NCI-H128 (cell line): ENCODE results near the gene FGFRL1.
"Not testable (repeated sequence)": the region's sequence is repeated elsewhere in the genome, so short reads cannot be mapped to it uniquely, and the experiment has no call there.

Source experiments
- DNase-seq: peaks from one replicate; lab custom pipeline; 2025; ENCODE audit not compliant: unreplicated experiment; lab: John Stamatoyannopoulos, UW

FGFRL1 gene

DNA sequence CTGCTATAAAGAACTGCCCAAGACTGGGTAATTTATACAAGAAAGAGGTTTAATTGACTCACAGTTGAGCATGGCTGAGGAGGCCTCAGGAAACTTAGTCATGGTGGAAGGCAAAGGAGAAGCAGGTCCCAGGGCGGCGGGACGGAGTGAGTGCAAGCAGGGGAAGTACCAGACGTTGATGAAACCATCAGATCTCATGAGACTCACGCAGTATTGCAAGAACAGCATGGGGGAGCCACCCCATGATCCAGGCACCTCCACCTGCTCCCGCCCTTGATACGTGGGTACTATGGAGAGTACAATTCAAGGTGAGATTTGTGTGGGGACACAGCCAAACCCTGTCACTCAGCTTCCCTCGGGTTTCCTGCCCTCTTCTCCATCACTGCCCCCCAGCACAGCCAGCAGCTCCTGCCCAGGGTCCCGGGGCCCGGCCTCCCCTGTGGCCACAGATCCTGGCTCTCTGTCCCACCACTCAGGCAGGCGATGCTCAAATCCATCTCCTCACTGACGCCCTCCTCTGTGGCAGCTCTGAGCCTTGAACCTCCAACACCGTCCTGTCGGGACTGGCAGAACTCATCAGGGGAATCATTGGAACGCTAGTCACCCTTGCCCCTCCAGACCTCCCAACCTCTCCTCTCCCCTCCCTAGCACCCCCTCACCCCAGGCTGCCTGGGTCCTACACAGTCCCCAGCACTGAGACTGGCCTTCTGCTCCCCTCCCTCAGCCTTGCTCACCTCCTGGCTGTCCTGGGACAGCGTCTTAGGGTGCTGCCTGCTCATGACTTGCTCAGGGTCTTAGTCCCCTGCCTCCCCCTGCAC is 37.6 kb downstream of the FGFRL1 start:
- DNase-seq: no peak

DNA sequence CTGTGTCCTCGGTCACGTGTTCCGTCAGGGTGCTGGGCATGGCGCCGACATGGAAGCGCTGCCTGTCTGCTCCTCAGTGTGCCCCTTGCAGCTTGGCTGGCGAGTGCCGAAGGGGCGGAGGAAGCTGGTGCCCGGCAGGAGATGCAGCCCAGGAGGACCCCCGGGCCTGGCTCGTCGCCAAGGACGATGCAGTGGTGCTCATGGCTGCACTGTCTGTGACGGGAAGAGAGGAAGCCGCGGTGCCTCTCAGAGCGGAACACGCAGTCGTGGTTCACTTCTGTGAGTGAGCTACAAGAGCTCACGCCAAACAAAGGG is 38.1 kb downstream of the FGFRL1 start:
- DNase-seq: no peak

DNA sequence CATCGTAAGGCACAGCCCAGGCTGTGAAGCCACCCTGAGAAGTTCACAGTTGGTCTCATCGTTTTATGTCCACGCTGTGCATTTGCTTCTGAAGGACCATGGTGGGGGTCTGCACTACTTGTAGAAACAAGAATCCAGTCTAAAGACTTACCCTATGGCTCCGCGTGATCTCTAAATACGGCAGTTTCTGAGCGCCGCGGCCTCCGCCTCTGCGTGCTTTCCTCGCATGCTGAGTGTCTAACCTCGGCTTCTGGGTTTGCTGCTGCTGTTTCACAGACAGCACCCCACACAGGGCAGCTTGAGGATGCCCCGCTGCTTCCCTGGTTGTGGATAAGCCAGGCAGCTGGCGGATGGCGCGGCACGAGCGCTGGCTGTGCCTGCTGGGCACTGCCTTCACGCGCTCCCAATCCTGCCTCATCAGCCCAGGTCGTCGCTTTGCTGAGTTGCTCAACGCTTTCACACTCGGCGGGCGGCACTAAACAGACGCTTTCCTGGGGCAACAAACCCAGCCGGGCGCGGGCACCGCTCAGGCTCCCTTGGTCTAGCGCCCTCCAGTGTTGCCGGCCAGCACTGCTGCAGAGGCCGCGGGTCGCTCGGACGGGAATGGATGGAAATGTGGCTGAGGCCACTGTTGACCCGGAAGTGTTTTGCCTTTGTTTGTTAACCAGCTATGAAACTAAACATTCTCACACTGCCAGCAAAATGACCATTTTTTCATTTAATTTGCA is 39.2 kb downstream of the FGFRL1 start:
- no peak for DNase-seq

DNA sequence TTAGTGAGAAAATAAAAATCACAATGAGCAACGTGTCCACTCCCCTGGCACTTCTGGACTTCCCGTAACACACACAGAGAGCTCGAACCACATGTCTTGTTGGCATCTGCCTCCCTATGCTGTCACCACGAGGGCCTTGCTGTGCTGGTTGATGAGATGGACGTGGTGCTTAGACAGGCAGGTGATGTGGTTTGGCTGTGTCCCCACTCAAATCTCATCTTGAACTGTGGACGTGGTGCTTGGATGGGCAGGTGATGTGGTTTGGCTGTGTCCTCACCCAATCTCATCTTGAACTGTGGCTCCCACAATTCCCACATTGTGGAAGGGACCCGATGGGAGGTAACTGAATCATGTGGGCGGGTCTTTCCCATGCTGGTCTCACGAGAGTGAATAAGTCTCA is 40.0 kb downstream of the FGFRL1 start:
- DNase-seq: no peak

DNA sequence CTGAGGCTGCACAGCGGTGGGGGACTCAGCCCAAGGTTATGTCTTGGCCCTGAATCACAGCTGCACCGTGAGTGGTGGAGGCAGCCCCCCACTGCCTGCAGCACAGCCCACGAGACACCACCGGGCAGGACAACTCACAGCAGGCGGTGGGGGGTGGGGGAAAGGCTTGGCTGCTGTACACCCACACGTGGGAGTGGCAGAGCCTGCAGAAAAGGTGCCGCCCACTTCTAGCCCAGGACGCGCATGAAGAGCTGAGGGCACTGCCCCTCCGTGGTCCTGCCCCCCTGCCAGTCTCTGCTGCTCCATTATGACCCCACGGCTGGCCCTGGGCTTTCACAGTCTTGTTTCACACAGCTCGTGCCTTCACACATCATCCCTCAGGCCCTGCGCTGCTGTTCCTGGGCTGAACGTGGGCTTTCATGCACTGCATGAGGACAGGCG is 40.8 kb downstream of the FGFRL1 start:
- no peak for DNase-seq

DNA sequence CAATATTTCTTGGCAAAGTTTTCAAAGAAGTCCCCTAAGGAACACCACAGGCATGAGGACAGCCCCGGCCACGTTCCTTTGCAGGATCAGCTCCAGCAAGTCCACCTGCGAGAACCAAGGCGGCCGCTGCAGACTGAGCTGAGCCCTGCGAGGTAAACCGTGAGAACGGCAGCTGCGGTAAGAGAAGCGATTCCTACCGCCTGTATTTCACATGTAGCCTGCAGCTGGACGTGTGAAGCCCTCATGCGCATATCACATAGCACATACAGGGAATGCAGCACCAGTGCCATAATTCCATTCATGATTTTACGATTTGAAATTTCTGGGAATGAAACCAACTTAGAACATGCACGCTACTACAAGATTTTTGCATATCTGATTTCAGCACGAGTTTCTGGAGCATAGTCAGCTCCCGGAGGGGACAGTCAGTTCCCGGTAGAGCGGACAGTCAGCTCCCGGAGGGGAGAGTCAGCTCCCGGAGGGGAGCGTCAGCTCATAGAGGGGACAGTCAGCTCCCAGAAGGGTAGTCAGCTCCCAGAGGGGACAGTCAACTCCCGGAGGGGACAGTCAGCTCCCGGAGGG is 41.7 kb downstream of the FGFRL1 start:
- DNase-seq: no peak

DNA sequence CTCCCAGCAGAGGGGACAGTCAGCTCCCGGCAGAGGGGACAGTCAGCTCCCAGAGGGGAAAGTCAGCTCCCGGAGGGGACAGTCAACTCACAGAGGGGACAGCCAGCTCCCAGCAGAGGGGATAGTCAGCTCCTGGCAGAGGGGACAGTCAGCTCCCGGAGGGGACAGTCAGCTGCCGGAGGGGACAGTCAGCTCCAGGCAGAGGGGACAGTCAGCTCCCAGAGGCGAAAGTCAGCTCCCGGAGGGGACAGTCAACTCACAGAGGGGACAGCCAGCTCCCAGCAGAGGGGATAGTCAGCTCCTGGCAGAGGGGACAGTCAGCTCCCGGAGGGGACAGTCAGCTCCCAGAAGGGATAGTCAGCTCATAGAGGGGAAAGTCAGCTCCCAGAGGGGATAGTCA is 42.5 kb downstream of the FGFRL1 start:
- DNase-seq: not testable (repeated sequence)

DNA sequence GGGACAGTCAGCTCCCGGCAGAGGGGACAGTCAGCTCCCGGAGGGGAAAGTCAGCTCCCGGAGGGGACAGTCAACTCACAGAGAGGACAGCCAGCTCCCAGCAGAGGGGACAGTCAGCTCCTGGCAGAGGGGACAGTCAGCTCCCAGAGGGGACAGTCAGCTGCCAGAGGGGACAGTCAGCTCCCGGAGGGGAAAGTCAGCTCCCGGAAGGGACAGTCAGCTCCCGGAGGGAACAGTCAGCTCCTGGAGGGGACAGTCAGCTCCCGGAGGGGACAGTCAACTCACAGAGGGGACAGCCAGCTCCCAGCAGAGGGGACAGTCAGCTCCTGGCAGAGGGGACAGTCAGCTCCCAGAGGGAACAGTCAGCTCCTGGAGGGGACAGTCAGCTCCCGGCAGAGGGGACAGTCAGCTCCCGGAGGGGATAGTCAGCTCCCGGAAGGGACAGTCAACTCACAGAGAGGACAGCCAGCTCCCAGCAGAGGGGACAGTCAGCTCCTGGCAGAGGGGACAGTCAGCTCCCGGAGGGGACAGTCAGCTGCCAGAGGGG is 43.3 kb downstream of the FGFRL1 start:
- not testable (repeated sequence) for DNase-seq

DNA sequence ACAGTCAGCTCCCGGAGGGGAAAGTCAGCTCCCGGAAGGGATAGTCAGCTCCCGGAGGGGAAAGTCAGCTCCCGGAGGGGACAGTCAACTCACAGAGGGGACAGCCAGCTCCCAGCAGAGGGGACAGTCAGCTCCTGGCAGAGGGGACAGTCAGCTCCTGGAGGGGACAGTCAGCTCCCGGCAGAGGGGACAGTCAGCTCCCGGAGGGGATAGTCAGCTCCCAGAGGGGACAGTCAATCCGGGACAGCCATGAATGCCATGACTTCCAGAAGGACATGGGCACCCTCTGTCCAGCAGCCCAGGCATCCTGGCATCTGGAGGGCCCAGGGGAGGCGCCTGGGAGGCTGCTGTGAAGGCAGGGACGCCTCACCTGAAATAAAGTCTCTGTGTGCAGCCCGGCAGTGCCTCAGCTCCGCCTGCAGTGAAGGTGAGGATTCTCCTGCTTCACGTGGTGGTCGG is 43.8 kb downstream of the FGFRL1 start:
- DNase-seq: not testable (repeated sequence)

DNA sequence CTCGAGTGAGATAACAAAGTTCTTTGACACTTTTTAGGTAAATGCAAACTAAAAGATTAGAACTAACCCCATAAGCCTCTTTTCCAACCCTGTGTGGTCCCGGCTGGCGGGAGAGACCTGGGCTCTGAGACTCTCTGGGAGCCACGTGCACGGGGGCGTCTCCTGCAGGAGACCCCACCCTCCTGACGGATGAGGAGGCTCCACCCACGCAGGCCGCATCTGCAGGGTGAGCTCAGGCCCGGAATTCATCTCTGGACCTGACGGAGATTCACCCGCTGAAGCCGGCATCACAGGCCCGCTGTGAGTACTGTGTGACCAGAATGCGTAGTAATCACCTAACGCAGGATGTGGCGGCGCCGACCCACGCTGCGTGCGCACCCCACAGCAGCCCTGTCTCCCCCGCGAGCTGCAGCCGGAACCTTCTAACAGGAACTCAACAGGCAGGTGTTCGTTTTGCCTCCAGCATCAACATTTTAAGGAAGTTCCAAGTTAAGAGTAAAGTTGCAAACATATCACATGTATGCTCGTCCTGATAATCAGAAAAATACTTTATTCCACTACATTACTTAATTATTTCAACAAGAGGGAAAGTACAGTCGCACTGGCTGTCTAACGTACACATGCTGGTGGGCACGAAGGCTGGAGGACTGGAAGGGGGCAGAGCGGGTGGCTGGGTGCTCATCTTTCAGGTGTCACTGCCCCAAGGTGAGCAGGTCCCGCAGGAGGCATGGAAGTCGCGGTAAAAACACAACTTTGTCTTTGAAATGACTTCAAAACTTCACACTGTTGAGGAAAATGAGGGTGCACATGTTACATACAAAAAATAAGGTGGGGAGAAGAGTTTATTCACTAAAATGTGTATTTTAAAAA is 44.5 kb downstream of the FGFRL1 start:
- no peak for DNase-seq

DNA sequence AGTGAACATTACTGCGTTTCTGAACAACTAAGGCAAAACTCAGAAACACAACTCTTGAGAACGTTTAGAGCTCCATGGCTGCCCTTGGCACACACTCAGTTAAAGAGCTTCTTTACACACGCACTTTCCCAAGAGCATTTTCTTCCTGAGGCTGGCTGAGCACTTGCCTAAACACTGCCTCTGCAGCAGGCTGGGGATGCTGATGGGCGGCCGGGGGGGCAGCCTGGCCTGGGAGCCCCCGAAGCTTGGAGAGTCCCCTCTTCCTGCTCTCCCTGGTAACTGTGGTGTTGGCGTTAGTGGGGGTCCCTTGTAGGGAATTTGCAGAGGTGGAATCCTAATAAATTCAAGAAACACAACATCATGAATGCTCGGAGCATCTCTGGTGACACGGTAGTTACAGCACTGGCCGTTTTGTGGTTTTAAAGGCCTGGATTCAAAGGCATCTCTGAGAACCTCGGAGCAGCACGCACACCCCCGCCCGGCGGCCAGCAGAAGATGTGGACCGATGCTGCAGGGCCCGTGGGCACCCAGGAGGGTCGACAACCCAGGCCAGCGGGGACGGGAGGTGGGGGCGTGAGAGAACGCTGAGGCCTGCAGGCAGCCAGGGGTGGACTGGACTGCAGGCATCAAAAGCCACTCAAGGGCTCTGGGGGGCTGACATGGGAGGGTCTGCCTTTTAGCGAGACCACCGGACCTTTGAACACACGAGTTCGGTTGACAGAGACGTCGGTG is 45.4 kb downstream of the FGFRL1 start:
- DNase-seq: no peak

DNA sequence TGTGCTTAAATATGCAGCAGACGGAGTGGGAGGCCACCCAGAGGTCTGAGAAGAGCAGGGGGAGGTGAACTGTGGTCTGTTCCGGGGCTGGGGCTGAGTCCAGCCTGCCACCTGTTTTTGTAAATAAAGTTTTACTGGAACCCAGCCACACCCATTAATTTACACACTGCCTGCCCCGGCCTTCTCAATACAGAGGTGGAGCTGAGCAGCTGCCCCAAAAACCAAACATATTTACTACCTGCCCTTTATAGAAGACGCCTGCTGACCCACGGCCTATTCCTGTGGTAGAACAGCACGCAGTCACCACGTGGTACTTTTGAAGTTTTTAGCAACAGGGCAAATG is 45.9 kb downstream of the FGFRL1 start:
- no peak for DNase-seq

DNA sequence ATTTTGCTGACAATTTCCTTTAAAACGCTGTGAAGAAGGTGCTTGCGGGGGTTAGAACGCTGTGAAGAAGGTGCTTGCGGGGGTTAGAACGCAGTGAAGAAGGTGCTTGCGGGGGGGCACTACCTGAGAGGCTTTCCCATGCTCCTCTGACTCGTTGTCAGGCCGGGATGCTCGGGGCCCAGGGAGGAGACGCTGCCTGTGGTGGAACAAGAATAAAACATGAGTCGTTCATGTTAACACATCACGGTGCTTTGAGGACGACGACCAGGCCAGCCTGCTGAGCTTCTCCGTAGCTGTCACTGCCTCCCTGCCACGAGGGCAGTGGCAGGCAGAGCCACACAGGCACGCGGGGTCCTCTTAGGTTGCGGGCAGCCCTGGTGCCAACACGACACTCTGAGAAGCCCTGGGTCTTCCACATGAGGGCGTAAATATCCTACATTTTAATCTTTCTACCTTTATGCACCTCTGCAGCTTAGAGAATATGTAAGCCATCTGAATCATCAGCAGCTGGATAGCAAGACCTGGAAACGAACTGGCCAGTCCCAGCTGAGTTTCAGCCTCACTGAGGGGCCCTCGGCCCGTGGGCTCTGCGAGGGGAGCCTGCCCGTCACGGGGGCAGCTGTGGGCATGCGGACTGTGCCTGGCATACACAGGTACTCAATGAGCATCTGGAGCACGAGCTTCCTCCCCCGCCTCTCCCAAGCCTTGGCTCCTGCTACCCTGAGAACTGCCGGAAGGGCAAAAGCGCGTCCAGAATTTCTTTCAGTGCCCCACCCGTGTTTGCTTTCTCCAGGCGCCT is 47.0 kb downstream of the FGFRL1 start:
- DNase-seq: no peak

DNA sequence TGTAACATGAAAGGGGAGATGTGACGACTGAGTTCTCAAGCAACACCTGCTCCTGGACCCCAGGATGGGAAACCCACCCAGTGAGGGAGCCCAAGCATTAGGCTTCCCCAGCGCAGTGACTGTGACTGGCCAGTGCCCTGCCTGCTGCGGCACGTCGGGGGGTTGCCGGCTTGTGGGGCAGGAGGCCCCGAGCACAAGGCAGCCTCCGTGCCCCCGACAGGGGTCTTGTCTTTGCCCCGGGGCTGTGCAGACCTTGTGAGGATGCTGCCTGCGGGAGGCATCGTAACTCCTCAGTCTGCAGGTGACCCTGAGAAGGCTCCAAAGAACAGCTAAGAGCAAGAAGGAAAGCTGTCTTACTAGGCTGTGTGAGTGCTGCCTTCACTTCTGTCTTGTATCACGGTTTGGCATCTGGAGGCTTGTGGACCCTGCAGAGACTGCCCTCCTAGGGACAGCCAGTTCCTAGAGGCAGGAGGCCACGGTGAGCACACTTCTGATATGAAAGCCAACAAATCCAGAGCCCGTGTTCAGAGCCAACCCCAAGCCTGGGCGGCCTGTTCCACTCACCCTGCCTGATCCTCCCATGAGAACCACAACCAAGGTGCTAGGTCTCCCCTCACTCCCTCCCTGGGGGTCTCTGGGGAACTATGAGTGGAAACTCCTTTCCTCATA is 47.7 kb downstream of the FGFRL1 start:
- no peak for DNase-seq

DNA sequence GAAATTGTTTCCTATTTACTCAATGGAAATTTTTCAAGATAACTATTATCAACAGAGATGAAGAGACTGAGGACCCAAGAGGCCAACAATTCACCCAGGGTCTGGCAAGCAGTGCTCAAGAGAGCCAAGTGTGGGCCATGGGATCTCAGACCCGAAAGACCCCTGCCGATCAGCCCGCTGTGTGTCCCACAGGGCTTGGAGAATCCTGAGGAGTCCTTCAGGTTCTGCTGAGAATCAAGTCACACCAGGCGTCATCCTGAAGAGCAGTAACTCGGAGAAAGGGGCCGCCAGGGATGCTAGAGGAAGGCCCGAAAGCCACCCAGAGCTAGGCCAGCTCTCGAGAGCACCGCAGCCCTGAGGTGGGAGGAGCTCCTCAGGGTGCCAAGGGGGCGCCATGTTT is 48.7 kb downstream of the FGFRL1 start:
- no peak for DNase-seq

DNA sequence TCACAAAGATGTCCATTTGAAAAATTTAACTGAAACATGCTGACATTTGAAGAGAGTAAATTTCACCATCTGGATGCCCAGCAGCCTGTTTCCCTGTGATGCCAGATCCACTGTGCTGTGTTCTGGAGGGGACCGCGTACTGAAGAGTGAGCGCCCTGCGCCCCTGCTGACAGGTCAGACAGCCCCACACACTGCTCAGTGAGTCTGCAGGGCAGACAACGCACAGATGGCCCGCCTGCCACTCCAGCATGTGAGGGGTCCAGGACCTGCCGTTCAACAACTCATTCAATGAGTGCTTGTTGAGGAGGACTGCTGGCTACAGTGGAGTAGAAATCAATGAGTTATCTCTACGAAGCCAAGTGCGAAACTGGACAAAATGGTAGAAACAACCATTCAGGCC is 49.2 kb downstream of the FGFRL1 start:
- DNase-seq: no peak

DNA sequence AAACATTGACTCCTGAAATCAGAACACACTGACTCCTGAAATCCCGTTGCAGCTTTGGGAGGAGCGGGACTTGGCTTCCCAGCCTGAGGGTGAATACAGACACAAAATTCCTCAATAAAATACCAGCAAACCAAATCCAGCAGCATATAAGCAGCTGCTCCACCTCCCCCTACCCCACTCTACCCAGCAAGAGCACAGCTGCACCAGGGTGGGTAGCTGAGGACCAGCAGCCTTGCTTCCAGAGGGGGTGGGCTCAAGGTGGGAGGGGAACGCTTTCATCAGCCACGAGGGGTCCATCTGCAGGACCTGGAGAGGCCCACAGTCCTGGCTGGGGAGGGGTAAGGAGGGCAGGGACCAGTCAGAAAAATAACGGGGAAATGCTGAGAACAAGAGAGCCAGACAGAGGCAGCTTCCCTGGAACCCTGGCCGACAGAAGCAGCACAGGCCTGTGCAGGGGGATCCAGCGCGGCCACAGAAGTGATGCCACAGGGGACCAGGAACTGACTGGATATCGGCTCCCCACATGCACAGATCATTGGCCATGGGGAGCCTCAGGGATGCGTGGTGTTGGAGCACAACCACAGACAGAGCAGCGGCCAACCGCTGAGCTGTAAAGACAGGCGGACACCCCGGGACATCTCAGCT is 49.8 kb downstream of the FGFRL1 start:
- no peak for DNase-seq

DNA sequence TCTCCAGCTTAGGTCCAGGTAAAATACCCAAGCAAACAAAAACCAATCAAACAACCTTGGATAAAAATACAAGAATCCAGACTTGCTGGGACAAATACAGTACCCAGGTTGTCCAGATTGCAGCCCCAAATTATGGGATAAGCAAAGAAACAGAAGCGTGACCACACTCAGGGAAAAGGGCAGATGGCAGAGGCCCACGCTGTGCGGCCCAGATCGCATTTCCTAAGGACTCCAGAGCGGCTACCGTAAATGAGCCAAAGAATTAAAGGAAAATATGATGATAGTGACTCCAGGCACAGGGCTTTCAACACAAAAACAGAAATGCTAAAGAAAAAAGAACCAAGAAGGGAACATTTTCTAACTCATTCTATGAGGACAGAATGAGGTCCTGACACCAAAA is 50.3 kb downstream of the FGFRL1 start:
- no peak for DNase-seq

DNA sequence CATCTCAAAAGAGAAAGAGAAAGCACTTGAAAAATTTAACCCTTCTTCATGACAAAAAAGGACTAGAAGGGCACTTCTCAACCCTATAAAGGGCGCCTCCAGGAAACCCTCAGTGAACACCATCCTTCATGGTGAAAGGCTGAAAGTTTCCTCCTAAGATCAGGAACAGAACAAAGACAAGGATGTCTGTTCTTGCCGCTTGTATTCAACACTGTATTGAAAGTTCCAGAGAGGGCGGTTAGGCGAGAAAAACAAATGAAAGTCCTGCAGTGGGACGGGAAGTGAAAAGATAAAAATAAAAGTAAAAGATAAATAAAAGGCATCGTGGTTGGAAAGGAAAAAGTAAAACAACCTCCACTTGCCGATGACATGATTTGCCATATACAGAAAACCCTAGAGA is 51.0 kb downstream of the FGFRL1 start:
- no peak for DNase-seq
